Motor neuron (in vitro differentiated cells): Measurements from ENCODE around the gene PTPRM. TPM values are rescaled to one million over a fixed set of nuclear protein-coding genes. Genes with fewer than 3 reads are reported as not detected.
A peak's percentile ranks its signal among the peaks of the same experiment; 100 is the strongest.

Source experiments
- ATAC-seq, 8 experiments: fragments of 200-7000 bp; cut with Tn5 transposase; replicated peaks in 6 of 8; 2 replicates each; pipeline ENCODE4 v1.8.0; 2021; ENCODE audit warnings: mild to moderate bottlenecking in 8 of 8, moderate library complexity in 8 of 8
- H3K27ac ChIP-seq, 2 donors: fragments of 250-450 bp; sonication (Bioruptor Pico); 2 replicates each; pipeline ENCODE4 v1.9.0; 2021; ENCODE audit warnings: antibody characterized with exemption in 2 of 2, mild to moderate bottlenecking in 2 of 2, moderate library complexity in 1 of 2
- H3K4me1 ChIP-seq, 2 donors: fragments of 250-450 bp; sonication (Bioruptor Pico); replicated peaks in 1 of 2; 2 replicates each; pipeline ENCODE4 v1.6.1; 2021; ENCODE audit warnings: antibody characterized with exemption in 2 of 2, mild to moderate bottlenecking in 2 of 2, moderate library complexity in 1 of 2
- H3K4me3 ChIP-seq, 5 donors: fragments of 250-450 bp; sonication (Bioruptor Pico); 2 replicates each; pipeline ENCODE4 v1.9.0; 2021; ENCODE audit warnings: antibody characterized with exemption in 5 of 5, mild to moderate bottlenecking in 5 of 5, moderate library complexity in 4 of 5
- WGBS, 10 experiments: fragments of 450-650 bp; shearing (Covaris generic); methylation state at CpG; one replicate each; pipeline ENCODE4 v1.0.0; 2022; 5-methylcytosine and 5-hydroxymethylcytosine counted together
- in situ Hi-C, 9 experiments: fragments of 400-800 bp; cut with MboI; loops; one replicate each; pipeline ENCODE4 v1.15.0; 2021; ENCODE audit warnings: low sequenced_read_pairs in 9 of 9, low pct_unique_long_range_greater_than_20kb in 2 of 9; ENCODE audit not compliant: unreplicated experiment in 9 of 9
- total RNA-seq, 8 experiments: library from RNA; unstranded; fragments of 300-600 nt; gene quantifications; 2 replicates each; pipeline versions ENCODE4 v1.2.3 to v1.2.4, GENCODE V29; 2022

Gene PTPRM
- 100 to 1,000 TPM in 1 of 8 experiments, 10 to 100 TPM in 7; 12.9 to 106 (median 66.9) TPM for total RNA-seq

GRCh38 chr18:7566567-7567473 lies at the start of gene PTPRM:
Gene PTPRM (plus strand): TSS chr18:7567316. CDS start chr18:7567819, 503 bp downstream.
- peak; percentile 79 to 91 (median 88) for ATAC-seq
- WGBS, 10 experiments = 0 to 1% (median 0%) methylated on average over 1 to 22 of the region's 139 CpGs; no CpG with 5 or more reads in 5 of the 10 experiments
- H3K4me3 ChIP-seq = peak within 1 kb of the TSS; percentile 49 to 77 (median 71)
- H3K4me1 ChIP-seq = peaks cover 2 to 7% of the 10 kb centered on the region in 2 donors
- in situ Hi-C loops = loop anchor here in 3 of 9 experiments (10.0 to 25.0 kb wide), 4 partner anchors 280 to 920 kb away; no protein-coding TSS in a partner anchor
- H3K27ac ChIP-seq = no peak within 1 kb of the TSS

GRCh38 chr18:7517852-7518251 lies 49.3 kb upstream of the PTPRM start:
- Histone ChIP-seq H3K27ac (no peak overlapping the region), H3K4me3 (no peak overlapping the region), H3K4me1 (peaks cover 0 to 22% of the 10 kb centered on the region in 2 donors)
- 29 to 100% (median 89%) methylated on average over 1 to 4 of the region's 4 CpGs; no CpG with 5 or more reads in 1 of the 10 experiments for WGBS, 10 experiments
- in situ Hi-C loops = no loop called here
- no peak for ATAC-seq

- in situ Hi-C loops = no loop called here
- H3K27ac ChIP-seq = no peak overlapping the region
- 32 to 95% (median 79%) methylated on average over 1 to 6 of the region's 6 CpGs for WGBS, 10 experiments
- ATAC-seq = no peak
- H3K4me1 ChIP-seq = peaks cover 0 to 22% of the 10 kb centered on the region in 2 donors
- no peak overlapping the region for H3K4me3 ChIP-seq
Observed at GRCh38 chr18:7520200-7520785, 46.8 kb upstream of the PTPRM start.

- in situ Hi-C loops = no loop called here
- no peak overlapping the region for H3K4me3 ChIP-seq
- peaks cover 0 to 21% of the 10 kb centered on the region in 2 donors for H3K4me1 ChIP-seq
- ATAC-seq = no peak
- H3K27ac ChIP-seq = no peak overlapping the region
- WGBS, 10 experiments = 64 to 100% (median 82%) methylated on average over 1 to 7 of the region's 8 CpGs; no CpG with 5 or more reads in 2 of the 10 experiments
Observed at GRCh38 chr18:7521226-7521856, 45.8 kb upstream of the PTPRM start.

GRCh38 chr18:7523772-7524171 lies 43.3 kb upstream of the PTPRM start:
- H3K4me3 ChIP-seq = no peak overlapping the region
- ATAC-seq = no peak
- in situ Hi-C loops = no loop called here
- H3K27ac ChIP-seq = no peak overlapping the region
- WGBS, 10 experiments = 33 to 100% (median 84%) methylated on average over 1 to 3 of the region's 3 CpGs
- H3K4me1 ChIP-seq = peaks cover 0 to 6% of the 10 kb centered on the region in 2 donors

- in situ Hi-C loops = no loop called here
- Histone ChIP-seq H3K4me3 (no peak overlapping the region), H3K4me1 (no peaks in the 10 kb centered on the region), H3K27ac (no peak overlapping the region)
- ATAC-seq = peak in 2 of 8 experiments; percentile 30 to 51
- 0 to 100% (median 76%) methylated on average over 1 to 2 of the region's 2 CpGs; no CpG with 5 or more reads in 2 of the 10 experiments for WGBS, 10 experiments
Observed at GRCh38 chr18:7524786-7525185, 42.3 kb upstream of the PTPRM start.

GRCh38 chr18:7532942-7533341 lies 34.2 kb upstream of the PTPRM start:
- in situ Hi-C loops = no loop called here
- Histone ChIP-seq H3K4me1 (no peaks in the 10 kb centered on the region), H3K4me3 (no peak overlapping the region), H3K27ac (no peak overlapping the region)
- WGBS, 10 experiments = 25 to 100% (median 73%) methylated on average over 1 to 4 of the region's 4 CpGs
- ATAC-seq = peak in 1 of 8 experiments; percentile 50

- no peak overlapping the region for H3K4me3 ChIP-seq
- in situ Hi-C loops = no loop called here
- WGBS, 10 experiments = 42 to 100% (median 81%) methylated on average over 1 to 5 of the region's 5 CpGs; no CpG with 5 or more reads in 2 of the 10 experiments
- ATAC-seq = peak in 2 of 8 experiments; percentile 33 to 37
- no peak overlapping the region for H3K27ac ChIP-seq
- no peaks in the 10 kb centered on the region for H3K4me1 ChIP-seq
Observed at GRCh38 chr18:7535436-7536205, 31.5 kb upstream of the PTPRM start.

GRCh38 chr18:7537145-7537544 lies 30.0 kb upstream of the PTPRM start:
- Histone ChIP-seq H3K4me1 (no peaks in the 10 kb centered on the region), H3K27ac (no peak overlapping the region), H3K4me3 (no peak overlapping the region)
- 86 to 88% (median 86%) methylated on average over 1 of the region's 1 CpG; no CpG with 5 or more reads in 7 of the 10 experiments for WGBS, 10 experiments
- in situ Hi-C loops = no loop called here
- ATAC-seq = no peak

GRCh38 chr18:7541835-7542234 lies 25.3 kb upstream of the PTPRM start:
- WGBS, 10 experiments = 52 to 100% (median 90%) methylated on average over 1 to 4 of the region's 5 CpGs; no CpG with 5 or more reads in 2 of the 10 experiments
- no peak overlapping the region for H3K27ac ChIP-seq
- H3K4me1 ChIP-seq = no peaks in the 10 kb centered on the region
- in situ Hi-C loops = no loop called here
- H3K4me3 ChIP-seq = no peak overlapping the region
- ATAC-seq = no peak

- Histone ChIP-seq H3K27ac (no peak overlapping the region), H3K4me3 (no peak overlapping the region), H3K4me1 (peaks cover 0 to 2% of the 10 kb centered on the region in 2 donors)
- no peak for ATAC-seq
- in situ Hi-C loops = no loop called here
- WGBS, 10 experiments = 60 to 100% (median 86%) methylated on average over 1 of the region's 1 CpG; no CpG with 5 or more reads in 2 of the 10 experiments
Observed at GRCh38 chr18:7544686-7545085, 22.4 kb upstream of the PTPRM start.

GRCh38 chr18:7545734-7546133 lies 21.4 kb upstream of the PTPRM start:
- Histone ChIP-seq H3K27ac (no peak overlapping the region), H3K4me1 (peaks cover 0 to 2% of the 10 kb centered on the region in 2 donors), H3K4me3 (no peak overlapping the region)
- no peak for ATAC-seq
- in situ Hi-C loops = no loop called here
- WGBS, 10 experiments = 3 to 88% (median 51%) methylated on average over 2 to 5 of the region's 5 CpGs; no CpG with 5 or more reads in 1 of the 10 experiments
